ENCODE measurements around the gene ANKFY1.
"Not testable (repeated sequence)": the region's sequence is repeated elsewhere in the genome, so short reads cannot be mapped to it uniquely, and the experiment has no call there.

Gene ANKFY1

GRCh38 chr17:4142107-4142900 lies 121.5 kb downstream of the ANKFY1 start (continued):
- TF ChIP-seq, protein P1, sequence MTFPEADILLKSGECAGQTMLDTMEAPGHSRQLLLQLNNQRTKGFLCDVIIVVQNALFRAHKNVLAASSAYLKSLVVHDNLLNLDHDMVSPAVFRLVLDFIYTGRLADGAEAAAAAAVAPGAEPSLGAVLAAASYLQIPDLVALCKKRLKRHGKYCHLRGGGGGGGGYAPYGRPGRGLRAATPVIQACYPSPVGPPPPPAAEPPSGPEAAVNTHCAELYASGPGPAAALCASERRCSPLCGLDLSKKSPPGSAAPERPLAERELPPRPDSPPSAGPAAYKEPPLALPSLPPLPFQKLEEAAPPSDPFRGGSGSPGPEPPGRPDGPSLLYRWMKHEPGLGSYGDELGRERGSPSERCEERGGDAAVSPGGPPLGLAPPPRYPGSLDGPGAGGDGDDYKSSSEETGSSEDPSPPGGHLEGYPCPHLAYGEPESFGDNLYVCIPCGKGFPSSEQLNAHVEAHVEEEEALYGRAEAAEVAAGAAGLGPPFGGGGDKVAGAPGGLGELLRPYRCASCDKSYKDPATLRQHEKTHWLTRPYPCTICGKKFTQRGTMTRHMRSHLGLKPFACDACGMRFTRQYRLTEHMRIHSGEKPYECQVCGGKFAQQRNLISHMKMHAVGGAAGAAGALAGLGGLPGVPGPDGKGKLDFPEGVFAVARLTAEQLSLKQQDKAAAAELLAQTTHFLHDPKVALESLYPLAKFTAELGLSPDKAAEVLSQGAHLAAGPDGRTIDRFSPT (tag by site-specific recombination; IDR thresholded peaks at IDR 0.05), result 0 out of 2 replicates have a peak, but pooled peaks have one; percentile 28
- TF ChIP-seq KLF10 (tag by site-specific recombination; IDR thresholded peaks at IDR 0.05) (0 out of 2 replicates have a peak, but pooled peaks have one; percentile 22), ZNF280C (tag by site-specific recombination; IDR thresholded peaks at IDR 0.05) (no peak)

GRCh38 chr17:4140125-4140524 lies 123.7 kb downstream of the ANKFY1 start:
- TF ChIP-seq KLF17 (tag by site-specific recombination; IDR thresholded peaks at IDR 0.05), result no peak
- TF ChIP-seq ZFHX2 (tag by site-specific recombination; conservative IDR thresholded peaks at IDR 0.05), result no peak
- TF ChIP-seq, protein P2, sequence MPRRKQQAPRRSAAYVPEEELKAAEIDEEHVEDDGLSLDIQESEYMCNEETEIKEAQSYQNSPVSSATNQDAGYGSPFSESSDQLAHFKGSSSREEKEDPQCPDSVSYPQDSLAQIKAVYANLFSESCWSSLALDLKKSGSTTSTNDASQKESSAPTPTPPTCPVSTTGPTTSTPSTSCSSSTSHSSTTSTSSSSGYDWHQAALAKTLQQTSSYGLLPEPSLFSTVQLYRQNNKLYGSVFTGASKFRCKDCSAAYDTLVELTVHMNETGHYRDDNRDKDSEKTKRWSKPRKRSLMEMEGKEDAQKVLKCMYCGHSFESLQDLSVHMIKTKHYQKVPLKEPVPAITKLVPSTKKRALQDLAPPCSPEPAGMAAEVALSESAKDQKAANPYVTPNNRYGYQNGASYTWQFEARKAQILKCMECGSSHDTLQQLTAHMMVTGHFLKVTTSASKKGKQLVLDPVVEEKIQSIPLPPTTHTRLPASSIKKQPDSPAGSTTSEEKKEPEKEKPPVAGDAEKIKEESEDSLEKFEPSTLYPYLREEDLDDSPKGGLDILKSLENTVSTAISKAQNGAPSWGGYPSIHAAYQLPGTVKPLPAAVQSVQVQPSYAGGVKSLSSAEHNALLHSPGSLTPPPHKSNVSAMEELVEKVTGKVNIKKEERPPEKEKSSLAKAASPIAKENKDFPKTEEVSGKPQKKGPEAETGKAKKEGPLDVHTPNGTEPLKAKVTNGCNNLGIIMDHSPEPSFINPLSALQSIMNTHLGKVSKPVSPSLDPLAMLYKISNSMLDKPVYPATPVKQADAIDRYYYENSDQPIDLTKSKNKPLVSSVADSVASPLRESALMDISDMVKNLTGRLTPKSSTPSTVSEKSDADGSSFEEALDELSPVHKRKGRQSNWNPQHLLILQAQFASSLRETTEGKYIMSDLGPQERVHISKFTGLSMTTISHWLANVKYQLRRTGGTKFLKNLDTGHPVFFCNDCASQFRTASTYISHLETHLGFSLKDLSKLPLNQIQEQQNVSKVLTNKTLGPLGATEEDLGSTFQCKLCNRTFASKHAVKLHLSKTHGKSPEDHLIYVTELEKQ (tag by site-specific recombination; IDR thresholded peaks at IDR 0.05; ENCODE audit: borderline replicate concordance), result no peak
- no peak for TF ChIP-seq KLF9 (tag by site-specific recombination; IDR thresholded peaks at IDR 0.05; ENCODE audit: low read depth)
- TF ChIP-seq ZNF560 (tag by site-specific recombination; IDR thresholded peaks at IDR 0.05; ENCODE audit: borderline replicate concordance), result no peak
- TF ChIP-seq ZNF658 (tag by site-specific recombination; IDR thresholded peaks at IDR 0.05), result no peak
- no peak for TF ChIP-seq ZNF660 (tag by site-specific recombination; IDR thresholded peaks at IDR 0.05)
- no peak for TF ChIP-seq EGR2 (tag by site-specific recombination; IDR thresholded peaks at IDR 0.05; ENCODE audit: low read depth)
- Histone ChIP-seq H3K36me3 (ENCODE audit: control insufficient read depth in 2 of 2, insufficient read depth in 1 of 2, low read length in 2 of 2) (peaks cover 0 to 28% of the 10 kb centered on the region in 2 experiments; a peak in 1 of 3 replicates), H3K9me3 (ENCODE audit: control insufficient read depth, insufficient read depth, low read depth, low read length) (no peaks in the 10 kb centered on the region), H3K4me3 (ENCODE audit: low read depth, low read length) (no peak overlapping the region), H3K4me1 (ENCODE audit: control insufficient read depth, insufficient read depth, low read length) (peaks cover 28% of the 10 kb centered on the region), H3K27ac (ENCODE audit: extremely low read depth, low read depth, low read length) (no peak overlapping the region)
- POLR2A ChIA-PET, result no interaction called here
- CTCF ChIA-PET, result interaction anchor here (0.7 to 2.3 kb wide), 2 partner anchors 65 to 1293 kb away, joined by 3 to 5 read pairs; no protein-coding TSS in a partner anchor

DNA sequence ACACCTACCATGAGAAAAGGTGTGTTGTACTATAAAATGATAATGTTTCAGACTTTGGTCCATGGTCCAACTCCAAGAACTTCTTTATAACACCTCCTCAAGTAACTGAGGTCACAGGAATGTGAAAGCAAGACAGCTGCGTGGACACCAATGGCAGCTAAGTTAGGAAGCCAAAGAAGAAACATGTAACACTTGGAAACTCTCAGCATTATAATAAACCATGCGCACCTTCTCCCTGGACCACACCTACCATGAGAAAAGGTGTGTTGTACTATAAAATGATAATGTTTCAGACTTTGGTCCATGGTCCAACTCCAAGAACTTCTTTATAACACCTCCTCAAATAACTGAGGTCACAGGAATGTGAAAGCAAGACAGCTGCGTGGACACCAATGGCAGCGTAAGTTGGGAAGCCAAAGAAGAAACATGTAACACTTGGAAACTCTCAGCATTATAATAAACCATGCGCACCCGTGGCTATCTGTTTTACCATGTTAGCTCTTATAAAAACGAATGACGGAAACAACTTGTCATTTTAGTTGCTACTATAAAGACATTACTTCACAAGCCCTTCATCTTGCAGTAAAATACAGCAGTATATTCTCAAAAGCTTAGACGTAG lies 124.8 kb downstream of the ANKFY1 start:
- POLR2A ChIA-PET; H3K27ac ChIP-seq (ENCODE audit: extremely low read depth, low read depth, low read length); H3K9me3 ChIP-seq (ENCODE audit: control insufficient read depth, insufficient read depth, low read depth, low read length); H3K4me3 ChIP-seq (ENCODE audit: low read depth, low read length): not testable (repeated sequence)
- peaks cover 0 to 28% of the 10 kb centered on the region in 2 experiments; a peak in 1 of 3 replicates for H3K36me3 ChIP-seq (ENCODE audit: control insufficient read depth in 2 of 2, insufficient read depth in 1 of 2, low read length in 2 of 2)
- CTCF ChIA-PET, result interaction anchor here (1.7 to 2.3 kb wide), 2 partner anchors 61 to 64 kb away, joined by 4 to 5 read pairs; no protein-coding TSS in a partner anchor
- H3K4me1 ChIP-seq (ENCODE audit: control insufficient read depth, insufficient read depth, low read length), result peaks cover 30% of the 10 kb centered on the region

Measured in HEK293 (cell line).